Neuron (in vitro differentiated cells): ENCODE measurements around the gene KLC3.

Experiments
- H2AFZ ChIP-seq: one replicate; pipeline ENCODE4 v1.6.1; 2013; ENCODE audit warnings: low read depth, mild to moderate bottlenecking, inconsistent platforms, low read length, moderate library complexity
- H3K27me3 ChIP-seq: one replicate; pipeline ENCODE4 v1.6.1; 2013; ENCODE audit warnings: low read length; ENCODE audit not compliant: insufficient read depth
- H3K36me3 ChIP-seq: one replicate; pipeline ENCODE4 v1.6.1; 2013; ENCODE audit warnings: low read length; ENCODE audit not compliant: insufficient read depth
- H3K4me1 ChIP-seq: one replicate; pipeline ENCODE4 v1.6.1; 2013; ENCODE audit warnings: low read length; ENCODE audit not compliant: insufficient read depth
- H3K4me3 ChIP-seq: 2 replicates; pipeline ENCODE4 v1.5.1; 2013; ENCODE audit warnings: mild to moderate bottlenecking, low read length, moderate library complexity
- H3K9me3 ChIP-seq: one replicate; pipeline ENCODE4 v1.6.1; 2013; ENCODE audit warnings: low read length

KLC3 gene

DNA sequence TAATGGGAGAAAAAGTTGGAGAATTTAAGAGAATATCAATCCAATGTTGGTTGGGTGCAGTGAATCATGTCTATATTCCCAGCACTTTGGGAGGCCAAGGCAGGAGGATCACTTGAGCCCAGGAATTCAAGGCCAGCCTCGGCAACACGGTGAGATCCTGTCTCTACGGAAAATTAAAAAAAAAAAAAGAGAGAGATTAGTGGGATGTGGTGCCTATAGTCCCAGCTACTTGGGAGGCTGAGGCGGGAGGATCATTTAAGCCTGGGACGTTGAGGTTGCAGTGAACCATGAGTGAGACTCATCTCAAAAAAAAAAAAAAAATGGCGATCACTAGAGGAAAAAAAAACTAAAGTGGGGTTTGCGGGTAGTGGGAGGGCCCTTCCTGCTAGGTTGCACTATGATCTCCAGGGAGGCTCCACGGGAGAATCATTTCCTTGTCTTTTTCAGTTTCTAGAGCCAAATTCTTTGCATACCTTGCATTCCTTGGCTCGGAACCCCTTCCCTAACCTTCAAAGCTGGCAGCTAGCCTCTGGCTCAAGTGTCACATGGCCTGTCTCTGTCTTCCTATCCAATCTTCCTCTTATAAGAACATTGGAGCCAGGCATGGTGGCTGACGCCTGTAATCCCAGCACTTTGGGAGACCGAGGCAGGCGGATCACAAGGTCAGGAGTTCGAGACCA, 35.6 kb downstream of the KLC3 start:
- Histone ChIP-seq H3K4me3 (no peak overlapping the region), H2AFZ (no peak overlapping the region), H3K27me3 (no peaks in the 10 kb centered on the region), H3K9me3 (no peaks in the 10 kb centered on the region), H3K36me3 (no peaks in the 10 kb centered on the region), H3K4me1 (peaks cover 3% of the 10 kb centered on the region)

DNA sequence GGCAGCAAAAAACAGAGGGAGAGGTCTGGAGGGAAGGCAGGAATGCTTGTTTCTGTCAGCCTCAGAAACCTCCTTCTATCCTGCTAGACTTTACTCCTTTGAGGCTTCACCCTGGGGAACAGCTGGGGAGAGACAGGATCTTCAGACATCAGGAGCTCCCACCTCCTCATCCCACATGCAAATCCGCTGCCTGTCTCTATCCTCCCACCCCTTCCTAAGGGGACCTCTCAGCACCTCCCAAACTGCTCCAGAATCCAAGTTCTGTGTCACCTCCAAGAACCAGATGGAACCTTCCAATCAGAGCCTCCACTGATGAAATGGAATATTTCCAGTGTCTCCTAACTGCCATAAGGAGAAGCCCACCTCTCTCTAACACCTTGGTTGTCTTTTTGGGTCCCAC, 39.6 kb downstream of the KLC3 start:
- Histone ChIP-seq H2AFZ (no peak overlapping the region), H3K4me3 (no peak overlapping the region), H3K9me3 (no peaks in the 10 kb centered on the region), H3K4me1 (peaks cover 3% of the 10 kb centered on the region), H3K36me3 (no peaks in the 10 kb centered on the region), H3K27me3 (no peaks in the 10 kb centered on the region)

DNA sequence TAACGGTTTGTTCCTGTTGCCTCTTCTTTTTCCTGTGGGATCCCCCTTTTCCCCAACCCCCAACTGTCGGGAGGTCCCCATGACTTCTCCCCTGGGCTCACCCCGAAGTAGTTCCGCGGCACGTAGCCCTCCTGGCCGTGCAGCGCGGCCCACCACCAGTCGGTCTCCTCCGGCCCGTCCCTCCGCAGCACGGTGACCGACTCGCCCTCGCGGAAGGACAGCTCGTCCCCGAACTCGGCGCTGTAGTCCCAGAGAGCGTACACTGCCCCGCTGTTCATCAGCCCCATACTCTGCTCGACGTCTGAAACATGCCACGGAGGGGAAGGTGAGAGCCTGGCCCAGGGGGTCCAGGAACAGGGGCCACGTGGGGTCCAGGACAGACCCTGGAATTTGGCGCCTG, 41.9 kb downstream of the KLC3 start:
- no peak overlapping the region for H2AFZ ChIP-seq
- H3K36me3 ChIP-seq, result no peaks in the 10 kb centered on the region
- no peaks in the 10 kb centered on the region for H3K9me3 ChIP-seq
- peaks cover 9% of the 10 kb centered on the region for H3K4me1 ChIP-seq
- no peaks in the 10 kb centered on the region for H3K27me3 ChIP-seq
- H3K4me3 ChIP-seq, result no peak overlapping the region

DNA sequence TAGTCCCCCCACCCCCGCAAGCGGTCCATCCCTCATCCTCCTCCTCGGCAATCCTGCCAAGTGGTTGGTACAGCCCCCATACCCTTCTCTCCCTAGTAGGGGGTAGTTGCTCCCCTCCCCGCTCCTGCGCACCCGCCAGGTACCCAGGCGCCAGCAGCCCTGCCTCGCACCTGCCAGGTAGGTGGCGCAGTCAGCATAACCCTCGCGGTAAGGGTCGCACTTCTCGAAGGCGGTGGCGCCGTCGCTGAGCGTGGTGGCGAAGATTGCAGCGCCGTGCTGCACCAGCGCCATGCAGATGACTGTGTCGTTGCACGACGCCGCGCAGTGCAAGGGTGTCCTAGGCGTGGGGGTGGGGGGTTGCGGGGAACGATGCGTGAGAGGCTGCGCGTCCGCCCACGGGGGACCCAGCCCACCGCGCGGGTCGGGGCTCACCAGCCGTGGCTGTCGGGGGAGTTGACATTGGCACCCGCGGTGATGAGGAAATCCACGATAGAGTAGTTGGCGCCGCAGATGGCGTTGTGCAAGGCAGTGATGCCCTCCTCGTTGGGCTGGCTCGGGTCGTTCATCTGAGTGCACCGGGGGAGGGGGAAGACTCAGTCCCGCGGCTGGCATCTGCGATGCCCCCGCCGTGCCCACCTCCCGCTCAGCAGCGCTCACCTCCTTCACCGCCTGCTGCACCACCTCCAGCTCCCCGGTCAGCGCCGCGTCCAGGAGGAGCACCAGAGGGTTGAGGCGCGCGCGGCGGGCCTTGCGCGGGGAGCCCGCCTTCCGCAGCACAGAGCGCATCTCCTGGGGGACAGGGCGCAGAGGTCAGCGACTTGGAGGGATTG, 45.1 kb downstream of the KLC3 start:
- Histone ChIP-seq H3K4me3 (no peak overlapping the region), H3K27me3 (no peaks in the 10 kb centered on the region), H2AFZ (no peak overlapping the region), H3K4me1 (peaks cover 9% of the 10 kb centered on the region), H3K9me3 (no peaks in the 10 kb centered on the region), H3K36me3 (no peaks in the 10 kb centered on the region)

DNA sequence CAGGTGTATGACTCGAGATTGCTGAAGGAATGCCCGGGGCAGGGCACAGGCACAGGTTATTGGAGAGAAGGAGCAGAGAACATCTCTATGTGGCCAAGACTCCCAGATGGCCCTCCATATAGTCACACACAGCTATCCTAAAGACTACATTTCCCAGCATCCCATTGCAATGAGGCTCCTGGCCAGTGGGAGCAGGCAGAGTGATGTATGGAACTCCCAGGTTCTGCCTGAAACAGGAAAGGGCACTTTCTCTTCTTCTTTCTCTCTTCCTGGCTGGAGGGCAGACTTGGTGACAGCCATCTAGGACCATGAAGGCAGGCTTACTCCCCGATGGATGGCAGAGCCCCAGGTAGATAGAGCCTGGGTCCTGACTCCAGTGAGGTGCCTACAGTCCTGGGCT, 50.8 kb downstream of the KLC3 start:
- H3K4me3 ChIP-seq, result no peak overlapping the region
- no peaks in the 10 kb centered on the region for H3K27me3 ChIP-seq
- H3K9me3 ChIP-seq, result no peaks in the 10 kb centered on the region
- no peak overlapping the region for H2AFZ ChIP-seq
- H3K4me1 ChIP-seq, result peaks cover 2% of the 10 kb centered on the region
- no peaks in the 10 kb centered on the region for H3K36me3 ChIP-seq

DNA sequence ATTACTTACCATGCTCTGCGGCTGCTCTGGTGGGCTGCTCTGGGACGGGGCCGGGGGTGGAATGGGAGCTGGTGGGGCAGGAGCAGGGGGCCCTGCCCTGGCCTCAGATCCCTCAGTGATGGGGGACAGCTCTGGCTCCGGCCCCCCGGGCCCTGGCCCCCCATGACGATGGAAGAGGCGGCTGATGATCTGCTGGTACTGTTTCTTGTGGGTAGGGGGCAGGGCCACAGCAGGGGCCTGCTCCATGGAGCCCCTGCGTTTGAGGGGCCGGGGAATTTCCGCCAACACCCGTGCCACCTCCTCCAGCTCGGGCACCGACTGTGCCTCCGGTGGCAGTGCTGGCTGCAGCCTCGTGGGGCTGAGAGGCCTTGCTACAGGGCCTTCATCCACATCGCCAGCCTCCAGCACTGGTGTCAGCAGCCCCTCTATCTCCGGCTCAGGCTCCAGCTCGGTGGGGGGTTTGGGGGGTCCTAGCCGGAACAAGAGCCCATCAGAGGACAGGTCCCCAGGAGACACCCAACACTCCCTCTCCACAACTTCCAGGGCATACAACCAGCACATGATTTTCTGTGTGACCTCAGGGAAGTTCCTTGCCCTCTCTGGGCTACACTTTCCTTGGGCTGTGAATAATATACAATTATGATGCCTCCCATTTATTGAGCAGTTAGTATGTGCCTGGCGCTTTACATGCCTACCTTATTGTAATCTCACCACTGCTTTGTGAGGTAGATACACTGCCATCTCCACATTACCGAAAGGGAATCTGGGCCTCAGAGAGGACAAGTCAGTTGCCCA, 51.5 kb downstream of the KLC3 start:
- Histone ChIP-seq H3K9me3 (no peaks in the 10 kb centered on the region), H3K27me3 (no peaks in the 10 kb centered on the region), H3K36me3 (no peaks in the 10 kb centered on the region), H3K4me1 (no peaks in the 10 kb centered on the region), H3K4me3 (no peak overlapping the region), H2AFZ (no peak overlapping the region)

DNA sequence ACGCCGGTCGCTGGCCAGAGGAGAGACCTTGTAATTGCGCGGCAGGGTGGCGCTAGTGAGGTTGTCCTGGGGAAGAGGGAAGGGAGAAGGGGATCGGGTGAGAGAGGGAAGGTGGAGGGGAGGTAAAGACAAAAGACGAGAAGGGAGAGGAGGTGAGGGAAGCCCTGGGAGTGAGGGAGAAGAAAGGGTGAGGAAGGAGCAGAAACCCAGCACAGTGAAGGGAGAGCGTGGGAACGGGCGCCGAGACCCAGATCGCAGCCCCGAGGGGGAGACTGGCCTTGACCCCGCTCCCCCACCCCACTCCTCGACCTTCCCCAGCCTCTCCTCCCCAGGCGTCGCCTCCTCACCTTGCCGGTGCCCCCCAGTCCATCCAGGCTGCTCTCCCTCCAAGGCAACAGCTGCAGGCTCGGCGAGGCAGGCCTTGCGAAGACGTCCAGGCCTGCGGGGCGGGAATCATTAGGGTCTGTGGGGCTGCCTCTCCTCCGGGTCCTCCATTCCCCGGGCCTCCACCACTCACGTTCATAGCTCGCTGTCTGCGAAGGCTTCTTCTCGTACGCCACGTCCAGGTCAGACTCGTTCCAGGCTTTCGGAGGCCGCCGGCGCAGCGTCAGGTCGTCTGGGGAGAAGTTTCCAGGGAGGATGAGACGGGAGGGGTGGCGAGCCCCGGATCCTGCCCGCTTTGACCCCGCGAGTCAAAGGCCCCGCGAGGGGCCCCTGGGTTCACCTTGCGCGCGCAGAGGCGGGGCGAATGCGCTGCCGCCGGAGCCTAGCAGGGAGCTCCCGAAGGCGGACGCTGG, 55.5 kb downstream of the KLC3 start:
- Histone ChIP-seq H2AFZ (no peak overlapping the region), H3K36me3 (no peaks in the 10 kb centered on the region), H3K4me1 (peaks cover 5% of the 10 kb centered on the region), H3K27me3 (no peaks in the 10 kb centered on the region), H3K4me3 (no peak overlapping the region), H3K9me3 (no peaks in the 10 kb centered on the region)

DNA sequence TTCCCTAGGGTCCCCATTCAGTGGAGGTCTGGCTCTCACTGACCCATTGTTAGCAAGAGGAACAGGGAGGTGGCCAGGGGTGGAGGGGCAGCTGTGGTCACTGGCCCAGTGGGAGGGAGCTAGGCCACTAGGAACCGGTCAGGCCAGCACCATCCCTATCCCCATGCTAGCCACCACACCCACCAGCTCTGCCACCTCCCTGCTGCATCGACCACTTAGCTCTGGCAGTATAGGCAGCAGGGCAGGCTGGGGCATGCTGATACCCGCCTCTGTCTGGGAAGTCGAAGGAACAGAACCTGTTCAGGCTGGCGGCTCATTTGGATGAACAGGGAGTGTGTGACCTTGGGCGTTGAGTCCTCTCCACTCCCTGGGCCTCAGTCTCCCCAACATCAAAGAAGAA, 59.6 kb downstream of the KLC3 start:
- H3K4me1 ChIP-seq, result peaks cover 16% of the 10 kb centered on the region

More for the DNA sequence above, 59.6 kb downstream of the KLC3 start:
- H3K27me3 ChIP-seq, result peaks cover 10% of the 10 kb centered on the region
- no peak overlapping the region for H3K4me3 ChIP-seq
- H3K9me3 ChIP-seq, result no peaks in the 10 kb centered on the region
- H2AFZ ChIP-seq, result no peak overlapping the region
- no peaks in the 10 kb centered on the region for H3K36me3 ChIP-seq
